Dedifferentiated amniotic fluid mesenchymal stem cell (primary cell): ENCODE measurements around the gene GDF7.

Experiments
- DNase-seq: peaks from one replicate; pipeline ENCODE4 v3.0.0-alpha.2; 2016; ENCODE audit errors: extremely low spot score

The GDF7 gene

GRCh38 chr2:20629181-20629580 lies 37.8 kb upstream of the GDF7 start:
- no peak for DNase-seq

- no peak for DNase-seq
Measured at GRCh38 chr2:20629581-20630171, 37.3 kb upstream of the GDF7 start.

GRCh38 chr2:20630967-20631366 lies 36.0 kb upstream of the GDF7 start:
- no peak for DNase-seq

GRCh38 chr2:20631617-20632307 lies 35.2 kb upstream of the GDF7 start:
- DNase-seq, result no peak

- no peak for DNase-seq
Measured at GRCh38 chr2:20632446-20632990, 34.4 kb upstream of the GDF7 start.

- no peak for DNase-seq
Measured at GRCh38 chr2:20633001-20633400, 33.9 kb upstream of the GDF7 start.

- DNase-seq, result no peak
Measured at GRCh38 chr2:20633794-20634506, 33.0 kb upstream of the GDF7 start.

GRCh38 chr2:20634507-20635112 lies 32.3 kb upstream of the GDF7 start:
- peak; percentile 19 for DNase-seq

- no peak for DNase-seq
Measured at GRCh38 chr2:20635113-20635510, 31.8 kb upstream of the GDF7 start.

GRCh38 chr2:20635675-20636584 lies 31.0 kb upstream of the GDF7 start:
- DNase-seq, result peak; percentile 66

- DNase-seq, result no peak
Measured at GRCh38 chr2:20637147-20637546, 29.8 kb upstream of the GDF7 start.

GRCh38 chr2:20638014-20638413 lies 28.9 kb upstream of the GDF7 start:
- no peak for DNase-seq

GRCh38 chr2:20638646-20639430 lies 28.1 kb upstream of the GDF7 start:
- no peak for DNase-seq

- no peak for DNase-seq
Measured at GRCh38 chr2:20640411-20641122, 26.4 kb upstream of the GDF7 start.

- no peak for DNase-seq
Measured at GRCh38 chr2:20641123-20641985, 25.6 kb upstream of the GDF7 start.

GRCh38 chr2:20642055-20642971 lies 24.6 kb upstream of the GDF7 start:
- peak; percentile 40 for DNase-seq

- DNase-seq, result no peak
Measured at GRCh38 chr2:20643060-20643459, 23.9 kb upstream of the GDF7 start.

GRCh38 chr2:20643826-20644225 lies 23.1 kb upstream of the GDF7 start:
- DNase-seq, result no peak
